ENCODE results near the gene KRTAP25-1. TPM values are rescaled to one million over a fixed set of nuclear protein-coding genes. Genes with fewer than 3 reads are reported as not detected.

The KRTAP25-1 gene
- total RNA-seq, 1 donor from 2014 or later: not detected

DNA sequence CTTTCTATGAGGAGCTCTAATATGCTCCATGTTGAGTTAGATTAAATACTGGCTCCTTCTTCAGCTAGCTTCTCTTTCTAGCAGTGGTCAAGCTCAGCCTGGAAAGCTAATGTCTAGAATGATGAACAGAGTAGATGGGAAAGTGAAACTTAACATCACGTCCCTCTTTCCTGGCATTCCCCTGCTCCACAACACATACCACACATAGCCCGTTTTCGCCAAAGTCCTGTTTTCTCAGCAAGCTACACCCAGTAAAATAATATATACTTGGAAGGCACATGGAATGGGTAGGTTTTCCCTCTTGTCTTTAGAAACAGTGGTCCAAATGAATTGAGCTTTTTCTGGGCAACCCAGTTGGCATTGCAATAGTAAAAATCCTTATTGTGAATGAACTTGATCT, 44.4 kb upstream of the KRTAP25-1 start:
- peak overlapping the region in 1 of 2 donors; percentile 1 for H3K4me3 ChIP-seq
- H3K4me1 ChIP-seq: peaks cover 0 to 4% of the 10 kb centered on the region in 2 donors
- intact Hi-C loops (cut with DNase I): no loop called here

GRCh38 chr21:30332681-30333080, 43.4 kb upstream of the KRTAP25-1 start:
- H3K27me3 ChIP-seq: no peaks in the 10 kb centered on the region
- H3K9me3 ChIP-seq: no peaks in the 10 kb centered on the region
- intact Hi-C loops (cut with DNase I): no loop called here
- DNase-seq (ENCODE audit: low spot score in 2 of 2): no peak
- H3K4me3 ChIP-seq: no peak overlapping the region
- H3K27ac ChIP-seq: no peak overlapping the region
- peaks cover 0 to 4% of the 10 kb centered on the region in 2 donors for H3K4me1 ChIP-seq
- no peaks in the 10 kb centered on the region for H3K36me3 ChIP-seq
- TF ChIP-seq, protein P1, sequence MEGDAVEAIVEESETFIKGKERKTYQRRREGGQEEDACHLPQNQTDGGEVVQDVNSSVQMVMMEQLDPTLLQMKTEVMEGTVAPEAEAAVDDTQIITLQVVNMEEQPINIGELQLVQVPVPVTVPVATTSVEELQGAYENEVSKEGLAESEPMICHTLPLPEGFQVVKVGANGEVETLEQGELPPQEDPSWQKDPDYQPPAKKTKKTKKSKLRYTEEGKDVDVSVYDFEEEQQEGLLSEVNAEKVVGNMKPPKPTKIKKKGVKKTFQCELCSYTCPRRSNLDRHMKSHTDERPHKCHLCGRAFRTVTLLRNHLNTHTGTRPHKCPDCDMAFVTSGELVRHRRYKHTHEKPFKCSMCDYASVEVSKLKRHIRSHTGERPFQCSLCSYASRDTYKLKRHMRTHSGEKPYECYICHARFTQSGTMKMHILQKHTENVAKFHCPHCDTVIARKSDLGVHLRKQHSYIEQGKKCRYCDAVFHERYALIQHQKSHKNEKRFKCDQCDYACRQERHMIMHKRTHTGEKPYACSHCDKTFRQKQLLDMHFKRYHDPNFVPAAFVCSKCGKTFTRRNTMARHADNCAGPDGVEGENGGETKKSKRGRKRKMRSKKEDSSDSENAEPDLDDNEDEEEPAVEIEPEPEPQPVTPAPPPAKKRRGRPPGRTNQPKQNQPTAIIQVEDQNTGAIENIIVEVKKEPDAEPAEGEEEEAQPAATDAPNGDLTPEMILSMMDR (IDR thresholded peaks at IDR 0.05): no peak

More for the DNA sequence above, 44.4 kb upstream of the KRTAP25-1 start:
- no peak for DNase-seq (ENCODE audit: low spot score in 2 of 2)
- no peaks in the 10 kb centered on the region for H3K27me3 ChIP-seq
- no peaks in the 10 kb centered on the region for H3K9me3 ChIP-seq
- H3K27ac ChIP-seq: peak overlapping the region in 1 of 2 donors; percentile 29
- H3K36me3 ChIP-seq: no peaks in the 10 kb centered on the region
- TF ChIP-seq, protein P1 (IDR thresholded peaks at IDR 0.05): no peak

GRCh38 chr21:30329203-30329875, 40.0 kb upstream of the KRTAP25-1 start:
- TF ChIP-seq, protein P1 (IDR thresholded peaks at IDR 0.05): no peak
- no peaks in the 10 kb centered on the region for H3K36me3 ChIP-seq
- DNase-seq (ENCODE audit: low spot score in 2 of 2): no peak
- intact Hi-C loops (cut with DNase I): no loop called here
- no peaks in the 10 kb centered on the region for H3K4me1 ChIP-seq
- no peak overlapping the region for H3K4me3 ChIP-seq
- H3K27ac ChIP-seq: no peak overlapping the region
- H3K27me3 ChIP-seq: no peaks in the 10 kb centered on the region
- no peaks in the 10 kb centered on the region for H3K9me3 ChIP-seq

DNA sequence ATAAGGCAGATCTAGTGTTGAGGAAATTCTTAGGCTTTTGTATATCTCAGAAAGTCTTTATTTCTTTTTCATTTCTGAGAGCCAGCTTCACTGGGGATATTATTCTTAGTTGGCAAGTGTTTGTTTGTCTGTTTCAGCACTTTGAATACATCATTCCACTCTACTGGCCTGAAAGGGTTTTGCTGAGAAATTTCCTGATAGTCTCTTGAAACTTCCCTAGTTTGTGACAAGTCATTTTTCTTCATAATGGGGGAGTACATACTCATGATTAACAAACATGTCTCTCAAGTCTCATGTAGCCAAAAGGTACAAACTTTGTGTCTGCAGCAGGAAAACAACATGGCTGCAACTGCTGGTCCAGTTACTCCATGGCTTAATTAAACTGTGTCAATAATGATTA, 37.1 kb upstream of the KRTAP25-1 start:
- intact Hi-C loops (cut with DNase I): no loop called here
- DNase-seq (ENCODE audit: low spot score in 2 of 2): no peak
- H3K27ac ChIP-seq: no peak overlapping the region
- TF ChIP-seq, protein P1 (IDR thresholded peaks at IDR 0.05): no peak
- H3K27me3 ChIP-seq: no peaks in the 10 kb centered on the region
- H3K36me3 ChIP-seq: no peaks in the 10 kb centered on the region
- H3K4me1 ChIP-seq: no peaks in the 10 kb centered on the region
- no peaks in the 10 kb centered on the region for H3K9me3 ChIP-seq
- H3K4me3 ChIP-seq: no peak overlapping the region

- Histone ChIP-seq H3K27ac (no peak within 1 kb of the TSS), H3K9me3 (no peaks in the 10 kb centered on the region), H3K4me1 (no peaks in the 10 kb centered on the region), H3K27me3 (no peaks in the 10 kb centered on the region), H3K36me3 (no peaks in the 10 kb centered on the region), H3K4me3 (no peak within 1 kb of the TSS)
- intact Hi-C loops (cut with DNase I): no loop called here
- DNase-seq (ENCODE audit: low spot score in 2 of 2): no peak
- TF ChIP-seq, protein P1 (IDR thresholded peaks at IDR 0.05): no peak
Observed at GRCh38 chr21:30320215-30320614, 30.9 kb upstream of the KRTAP25-1 start, which contains the start of gene KRTAP26-1. KRTAP26-1 (minus strand) TSS chr21:30320315; CDS start chr21:30320035, 280 bp downstream.

Data from ascending aorta (tissue), 2 donors.